ENCODE data around the gene FOXP3. TPM values are rescaled to one million over a fixed set of nuclear protein-coding genes. Genes with fewer than 3 reads are reported as not detected.

The FOXP3 gene
- total and polyA plus RNA-seq, 2 of the 8 experiments (the other 6 are each of a cell fraction or from before 2014, with no cell fraction given) = 0.37 to 0.54 TPM

- Histone ChIP-seq H3K36me3 (ENCODE audit: control insufficient read depth in 2 of 4, insufficient read depth in 4 of 4, low read length in 3 of 4) (no peaks in the 10 kb centered on the region), H3K18ac (ENCODE audit: extremely low read depth, low read length) (no peak overlapping the region), H3K4ac (replicated peaks; ENCODE audit: insufficient read length, low read depth, low read length) (no peak overlapping the region), H3K56ac (replicated peaks; ENCODE audit: insufficient read length, low read depth, low read length) (no peak overlapping the region), H4K8ac (ENCODE audit: extremely low read depth, insufficient read depth, low read length) (no peak overlapping the region), H2BK20ac (ENCODE audit: low read length) (no peak overlapping the region), H4K5ac (ENCODE audit: insufficient read length, low read depth, low read length) (no peak overlapping the region), H2BK5ac (ENCODE audit: low read depth, low read length) (no peak overlapping the region), H2AFZ (ENCODE audit: low read length) (no peak overlapping the region), H2BK15ac (ENCODE audit: low read length) (no peak overlapping the region), H3K23ac (ENCODE audit: insufficient read length) (no peak overlapping the region), H3K4me1 (replicated peaks in 1 of 4; ENCODE audit: control insufficient read depth in 3 of 4, insufficient read depth in 4 of 4, low read length in 3 of 4) (peaks cover 0 to 3% (median 0%) of the 10 kb centered on the region in 4 experiments; a peak in 1 of 7 replicates), H3K4me3 (ENCODE audit: extremely low read depth in 1 of 4, insufficient read depth in 2 of 4, low read depth in 3 of 4, low read length in 4 of 4) (no peak overlapping the region), H2AK5ac (ENCODE audit: low read depth, low read length) (no peak overlapping the region), H3K14ac (ENCODE audit: insufficient read length) (no peak overlapping the region), H3K79me2 (ENCODE audit: control insufficient read depth in 1 of 2, insufficient read depth in 2 of 2, low read length in 2 of 2) (peaks cover 5 to 22% of the 10 kb centered on the region in 2 experiments; a peak in 2 of 4 replicates), H4K20me1 (replicated peaks in 1 of 2; ENCODE audit: control insufficient read depth in 1 of 2, insufficient read depth in 2 of 2, low read length in 2 of 2) (peaks cover 0 to 16% of the 10 kb centered on the region in 2 experiments), H2BK120ac (replicated peaks; ENCODE audit: low read depth, low read length) (no peak overlapping the region), H4K91ac (replicated peaks; ENCODE audit: insufficient read length, low read length) (no peak overlapping the region), H2BK12ac (ENCODE audit: low read depth, low read length) (no peak overlapping the region), H3K9me3 (ENCODE audit: insufficient read depth in 2 of 2, low read depth in 1 of 2, low read length in 1 of 2) (no peaks in the 10 kb centered on the region), H3K79me1 (ENCODE audit: low read depth, low read length) (peaks cover 2% of the 10 kb centered on the region; the same call in 1 of the 2 replicates), H3K27me3 (replicated peaks in 1 of 4; ENCODE audit: control insufficient read depth in 3 of 4, extremely low read depth in 1 of 4, insufficient read depth in 3 of 4, low read length in 3 of 4) (no peaks in the 10 kb centered on the region), H3K27ac (ENCODE audit: low read depth, low read length) (no peak overlapping the region), H3K9ac (replicated peaks in 1 of 4; ENCODE audit: extremely low read depth in 1 of 4, low read depth in 3 of 4, low read length in 3 of 4) (no peak overlapping the region), H3K23me2 (ENCODE audit: low read depth, low read length) (no peaks in the 10 kb centered on the region), H3K4me2 (ENCODE audit: insufficient read depth in 1 of 2, low read depth in 2 of 2, low read length in 2 of 2) (no peak overlapping the region)
- POLR2A ChIA-PET (ENCODE audit: partially characterized antibody) = interaction anchor here (1.0 to 2.4 kb wide), 2 partner anchors 10 to 14 kb away, joined by 3 to 8 read pairs; no protein-coding TSS in a partner anchor
- FAIRE-seq = no peak
- DNase-seq (ENCODE audit: low read depth in 1 of 2, low spot score in 2 of 2) = no peak
- WGBS, 2 experiments (ENCODE audit: extremely low coverage in 1 of 2, insufficient coverage in 1 of 2, insufficient read length in 1 of 2, insufficient replicate concordance in 2 of 2, low coverage in 1 of 2, low lambda C conversion rate in 2 of 2, missing lambda C conversion rate in 1 of 2) = 89% methylated on average over 14 of the region's 19 CpGs; no CpG with 5 or more reads in 1 of the 2 experiments
- CTCF ChIA-PET (ENCODE audit: partially characterized antibody) = interaction anchor here (1.5 to 1.8 kb wide), 3 partner anchors 14 to 135 kb away, joined by 3 to 6 read pairs (median 3); no protein-coding TSS in a partner anchor
- no peak for TF ChIP-seq RFX5 (IDR thresholded peaks at IDR 0.05; ENCODE audit: borderline replicate concordance, low read depth, low read length)
- no peak for TF ChIP-seq BACH1 (IDR thresholded peaks at IDR 0.05; ENCODE audit: low read length)
- TF ChIP-seq YY1 (IDR thresholded peaks at IDR 0.05; ENCODE audit: low read depth, low read length) = no peak
- TF ChIP-seq GTF2F1 (IDR thresholded peaks at IDR 0.05; ENCODE audit: borderline replicate concordance, low read depth, low read length) = no peak
- TF ChIP-seq SIRT6 (IDR thresholded peaks at IDR 0.05; ENCODE audit: low read length) = no peak
- no peak for TF ChIP-seq SUZ12 (IDR thresholded peaks at IDR 0.05; ENCODE audit: low read length)
- no peak for TF ChIP-seq SP2 (IDR thresholded peaks at IDR 0.05; ENCODE audit: low read length)
- TF ChIP-seq SIN3A (conservative IDR thresholded peaks at IDR 0.05 in 1 of 2, IDR thresholded peaks at IDR 0.05 in 1 of 2; ENCODE audit: low read depth in 1 of 2, low read length in 2 of 2) = no peak
- TF ChIP-seq SP1 (IDR thresholded peaks at IDR 0.05; ENCODE audit: low read depth, low read length) = no peak
- TF ChIP-seq POLR2A (IDR thresholded peaks at IDR 0.05; ENCODE audit: control extremely low read depth in 1 of 2, low read depth in 2 of 2, low read length in 2 of 2) = no peak
- TF ChIP-seq POU5F1 (IDR thresholded peaks at IDR 0.05; ENCODE audit: low read depth, low read length) = no peak
- no peak for TF ChIP-seq MAFK (IDR thresholded peaks at IDR 0.05; ENCODE audit: low read depth, low read length)
- TF ChIP-seq RXRA (IDR thresholded peaks at IDR 0.05; ENCODE audit: insufficient read depth, low read depth, low read length) = no peak
Measured at GRCh38 chrX:49276671-49277534, 12.4 kb upstream of the FOXP3 start.

Measured in H1 (cell line).